AG04449 (cell line): ENCODE data around the gene UBE2J2.

Experiments used
- CTCF ChIA-PET: fragments of 350-600 bp; formaldehyde crosslinking; extraction: SDS; loops from one replicate; lab custom pipeline; 2021; ENCODE audit warnings: antibody characterized with exemption; lab: Yijun Ruan, JAX
- POLR2A ChIA-PET: fragments of 400-600, 350-600 bp; formaldehyde crosslinking; extraction: SDS; loops from one replicate; lab custom pipeline; 2020; ENCODE audit warnings: antibody characterized with exemption, inconsistent platforms; lab: Yijun Ruan, JAX
- DNase-seq: peaks from one replicate; pipeline ENCODE4 v3.0.0-alpha.2; 2010; ENCODE audit warnings: low read depth, low spot score
- H3K4me3 ChIP-seq: 2 replicates; pipeline ENCODE4 v1.5.1; 2011; ENCODE audit warnings: low read depth, mild to moderate bottlenecking, control low read depth, low read length
- TF ChIP-seq, protein P1 (sequence below): IDR thresholded peaks from one replicate; pipeline ENCODE4 v1.5.1; 2011; ENCODE audit warnings: mild to moderate bottlenecking, moderate library complexity, low read length, control low read depth, inconsistent platforms; ENCODE audit not compliant: insufficient read depth; ENCODE audit errors: missing control alignments

UBE2J2 gene

GRCh38 chr1:1242461-1243265, 31.0 kb downstream of the UBE2J2 start:
- TF ChIP-seq, protein P1, sequence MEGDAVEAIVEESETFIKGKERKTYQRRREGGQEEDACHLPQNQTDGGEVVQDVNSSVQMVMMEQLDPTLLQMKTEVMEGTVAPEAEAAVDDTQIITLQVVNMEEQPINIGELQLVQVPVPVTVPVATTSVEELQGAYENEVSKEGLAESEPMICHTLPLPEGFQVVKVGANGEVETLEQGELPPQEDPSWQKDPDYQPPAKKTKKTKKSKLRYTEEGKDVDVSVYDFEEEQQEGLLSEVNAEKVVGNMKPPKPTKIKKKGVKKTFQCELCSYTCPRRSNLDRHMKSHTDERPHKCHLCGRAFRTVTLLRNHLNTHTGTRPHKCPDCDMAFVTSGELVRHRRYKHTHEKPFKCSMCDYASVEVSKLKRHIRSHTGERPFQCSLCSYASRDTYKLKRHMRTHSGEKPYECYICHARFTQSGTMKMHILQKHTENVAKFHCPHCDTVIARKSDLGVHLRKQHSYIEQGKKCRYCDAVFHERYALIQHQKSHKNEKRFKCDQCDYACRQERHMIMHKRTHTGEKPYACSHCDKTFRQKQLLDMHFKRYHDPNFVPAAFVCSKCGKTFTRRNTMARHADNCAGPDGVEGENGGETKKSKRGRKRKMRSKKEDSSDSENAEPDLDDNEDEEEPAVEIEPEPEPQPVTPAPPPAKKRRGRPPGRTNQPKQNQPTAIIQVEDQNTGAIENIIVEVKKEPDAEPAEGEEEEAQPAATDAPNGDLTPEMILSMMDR, result no peak
- POLR2A ChIA-PET, result no interaction called here
- CTCF ChIA-PET, result interaction anchor here (1.1 kb wide), 1 partner anchor 120 kb away, joined by 5 read pairs; no protein-coding TSS in a partner anchor

GRCh38 chr1:1241588-1242219, 31.9 kb downstream of the UBE2J2 start:
- no peak for DNase-seq
- ChIA-PET POLR2A (interaction anchor here (0.6 kb wide), 3 partner anchors 11 to 95 kb away, joined by 3 to 5 read pairs (median 4); no protein-coding TSS in a partner anchor), CTCF (interaction anchor here (0.6 to 1.1 kb wide), 2 partner anchors 9 to 119 kb away, joined by 3 to 5 read pairs; no protein-coding TSS in a partner anchor)
- TF ChIP-seq, protein P1, result no peak
- H3K4me3 ChIP-seq, result no peak overlapping the region

More at GRCh38 chr1:1242461-1243265, 31.0 kb downstream of the UBE2J2 start:
- no peak overlapping the region for H3K4me3 ChIP-seq
- DNase-seq, result no peak

- no peak overlapping the region for H3K4me3 ChIP-seq
- ChIA-PET CTCF (interaction anchor here (0.6 kb wide), 1 partner anchor 9 kb away, joined by 3 read pairs; no protein-coding TSS in a partner anchor), POLR2A (interaction anchor here (0.6 kb wide), 3 partner anchors 10 to 94 kb away, joined by 3 to 5 read pairs (median 4); no protein-coding TSS in a partner anchor)
- TF ChIP-seq, protein P1, result no peak
- no peak for DNase-seq
Observed at GRCh38 chr1:1240822-1241587, 32.6 kb downstream of the UBE2J2 start.

GRCh38 chr1:1240348-1240732, 33.3 kb downstream of the UBE2J2 start:
- CTCF ChIA-PET, result interaction anchor here (2.0 kb wide), 1 partner anchor 120 kb away, joined by 6 read pairs; no protein-coding TSS in a partner anchor
- no peak for DNase-seq
- H3K4me3 ChIP-seq, result no peak overlapping the region
- POLR2A ChIA-PET, result no interaction called here
- TF ChIP-seq, protein P1, result no peak

DNA sequence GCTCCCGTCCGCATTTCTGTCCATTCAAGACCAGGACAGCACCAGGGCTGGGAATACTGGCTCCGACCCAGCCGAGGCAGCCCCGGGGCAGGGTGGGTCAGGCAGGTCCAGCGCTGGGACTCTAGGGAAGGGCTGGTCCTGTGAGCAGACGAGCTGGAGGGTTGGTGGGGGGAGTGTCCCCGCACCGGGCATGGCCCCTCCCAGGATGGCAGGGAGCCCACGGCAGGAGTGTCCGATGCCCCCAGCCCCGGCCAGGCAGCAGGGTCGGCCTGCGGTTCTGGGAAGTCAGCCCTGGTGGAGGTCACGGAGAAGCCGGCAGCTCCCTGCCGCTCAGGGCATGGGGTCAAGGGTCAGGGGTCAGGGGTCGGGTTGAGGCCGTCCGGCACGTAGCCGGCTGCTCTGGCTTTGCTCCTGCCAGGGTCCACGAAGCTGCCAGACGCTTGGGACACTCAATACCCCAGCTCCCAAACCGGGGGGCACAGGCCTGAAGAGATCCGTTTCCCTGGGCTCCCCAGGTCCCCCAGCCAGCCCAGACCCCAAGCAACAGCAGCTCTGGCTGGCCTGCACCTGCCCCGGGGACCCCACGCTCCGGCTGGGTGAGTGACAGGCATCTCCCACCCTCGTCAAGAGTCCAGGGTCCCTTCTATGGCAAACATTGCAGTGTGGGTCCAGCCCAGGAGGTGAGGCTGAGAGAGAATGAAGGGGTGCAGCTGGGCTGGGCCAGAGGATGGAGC, 33.9 kb downstream of the UBE2J2 start:
- DNase-seq, result no peak
- H3K4me3 ChIP-seq, result no peak overlapping the region
- TF ChIP-seq, protein P1, result no peak
- ChIA-PET CTCF (interaction anchor here (1.0 to 2.0 kb wide), 3 partner anchors 117 to 178 kb away, joined by 4 to 6 read pairs (median 5); no protein-coding TSS in a partner anchor), POLR2A (interaction anchor here (0.7 kb wide), 1 partner anchor 31 kb away, joined by 3 read pairs; no protein-coding TSS in a partner anchor)
